DND-41 (cell line): ENCODE results near the gene ALOX5.

Source experiments
- EZH2 ChIP-seq: IDR thresholded peaks from 3 replicates; pipeline ENCODE4 v1.6.1; 2012; ENCODE audit warnings: borderline replicate concordance, low read depth, mild to moderate bottlenecking, moderate library complexity, low read length, inconsistent platforms; ENCODE audit not compliant: severe bottlenecking
- TF ChIP-seq, protein P1 (sequence below): IDR thresholded peaks from 2 replicates; pipeline ENCODE4 v1.5.1; 2012; ENCODE audit warnings: borderline replicate concordance, low read length, moderate library complexity, mild to moderate bottlenecking; ENCODE audit not compliant: poor library complexity, severe bottlenecking; ENCODE audit errors: extremely low read depth

DNA sequence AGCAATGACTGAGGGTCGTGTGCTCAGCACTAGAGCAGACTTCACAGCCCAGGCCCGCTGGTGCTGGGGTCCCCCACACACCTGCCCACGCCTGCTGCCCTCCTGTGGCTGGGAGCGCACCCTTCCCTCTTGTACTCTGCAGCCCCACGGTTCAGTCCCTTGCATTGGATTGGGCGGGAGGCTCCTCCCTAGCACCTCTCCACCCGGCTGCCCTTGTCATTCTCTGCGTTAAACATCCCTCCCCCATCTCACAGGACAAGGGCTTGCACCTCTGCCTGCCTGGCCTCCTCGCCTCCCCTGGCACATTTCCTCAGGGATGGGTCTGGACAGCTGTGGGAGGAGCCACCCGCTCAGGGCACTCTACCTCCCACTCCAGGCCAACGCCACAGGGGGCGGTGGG, 68.6 kb downstream of the ALOX5 start:
- TF ChIP-seq, protein P1, sequence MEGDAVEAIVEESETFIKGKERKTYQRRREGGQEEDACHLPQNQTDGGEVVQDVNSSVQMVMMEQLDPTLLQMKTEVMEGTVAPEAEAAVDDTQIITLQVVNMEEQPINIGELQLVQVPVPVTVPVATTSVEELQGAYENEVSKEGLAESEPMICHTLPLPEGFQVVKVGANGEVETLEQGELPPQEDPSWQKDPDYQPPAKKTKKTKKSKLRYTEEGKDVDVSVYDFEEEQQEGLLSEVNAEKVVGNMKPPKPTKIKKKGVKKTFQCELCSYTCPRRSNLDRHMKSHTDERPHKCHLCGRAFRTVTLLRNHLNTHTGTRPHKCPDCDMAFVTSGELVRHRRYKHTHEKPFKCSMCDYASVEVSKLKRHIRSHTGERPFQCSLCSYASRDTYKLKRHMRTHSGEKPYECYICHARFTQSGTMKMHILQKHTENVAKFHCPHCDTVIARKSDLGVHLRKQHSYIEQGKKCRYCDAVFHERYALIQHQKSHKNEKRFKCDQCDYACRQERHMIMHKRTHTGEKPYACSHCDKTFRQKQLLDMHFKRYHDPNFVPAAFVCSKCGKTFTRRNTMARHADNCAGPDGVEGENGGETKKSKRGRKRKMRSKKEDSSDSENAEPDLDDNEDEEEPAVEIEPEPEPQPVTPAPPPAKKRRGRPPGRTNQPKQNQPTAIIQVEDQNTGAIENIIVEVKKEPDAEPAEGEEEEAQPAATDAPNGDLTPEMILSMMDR, result no peak
- no peak for TF ChIP-seq EZH2
